ENCODE results near the gene SCARF1. TPM values are rescaled to one million over a fixed set of nuclear protein-coding genes. Genes with fewer than 3 reads are reported as not detected.

SCARF1 gene
- total RNA-seq, 1 donor from 2014 or later: 0.42 TPM

- Mint-ChIP-seq H3K4me3 (no peak overlapping the region), H3K36me3 (ENCODE audit: low read depth) (no peaks in the 10 kb centered on the region), H3K27me3 (ENCODE audit: low read depth) (no peaks in the 10 kb centered on the region), H3K9me3 (no peaks in the 10 kb centered on the region), H3K4me1 (peaks cover 7% of the 10 kb centered on the region), H3K27ac (ENCODE audit: unreplicated experiment) (no peak overlapping the region)
- TF ChIP-seq, protein P1, sequence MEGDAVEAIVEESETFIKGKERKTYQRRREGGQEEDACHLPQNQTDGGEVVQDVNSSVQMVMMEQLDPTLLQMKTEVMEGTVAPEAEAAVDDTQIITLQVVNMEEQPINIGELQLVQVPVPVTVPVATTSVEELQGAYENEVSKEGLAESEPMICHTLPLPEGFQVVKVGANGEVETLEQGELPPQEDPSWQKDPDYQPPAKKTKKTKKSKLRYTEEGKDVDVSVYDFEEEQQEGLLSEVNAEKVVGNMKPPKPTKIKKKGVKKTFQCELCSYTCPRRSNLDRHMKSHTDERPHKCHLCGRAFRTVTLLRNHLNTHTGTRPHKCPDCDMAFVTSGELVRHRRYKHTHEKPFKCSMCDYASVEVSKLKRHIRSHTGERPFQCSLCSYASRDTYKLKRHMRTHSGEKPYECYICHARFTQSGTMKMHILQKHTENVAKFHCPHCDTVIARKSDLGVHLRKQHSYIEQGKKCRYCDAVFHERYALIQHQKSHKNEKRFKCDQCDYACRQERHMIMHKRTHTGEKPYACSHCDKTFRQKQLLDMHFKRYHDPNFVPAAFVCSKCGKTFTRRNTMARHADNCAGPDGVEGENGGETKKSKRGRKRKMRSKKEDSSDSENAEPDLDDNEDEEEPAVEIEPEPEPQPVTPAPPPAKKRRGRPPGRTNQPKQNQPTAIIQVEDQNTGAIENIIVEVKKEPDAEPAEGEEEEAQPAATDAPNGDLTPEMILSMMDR (conservative IDR thresholded peaks at IDR 0.05): no peak
- no peak for DNase-seq (ENCODE audit: low read depth, low spot score)
Measured at GRCh38 chr17:1612400-1612799, 33.1 kb downstream of the SCARF1 start.

DNA sequence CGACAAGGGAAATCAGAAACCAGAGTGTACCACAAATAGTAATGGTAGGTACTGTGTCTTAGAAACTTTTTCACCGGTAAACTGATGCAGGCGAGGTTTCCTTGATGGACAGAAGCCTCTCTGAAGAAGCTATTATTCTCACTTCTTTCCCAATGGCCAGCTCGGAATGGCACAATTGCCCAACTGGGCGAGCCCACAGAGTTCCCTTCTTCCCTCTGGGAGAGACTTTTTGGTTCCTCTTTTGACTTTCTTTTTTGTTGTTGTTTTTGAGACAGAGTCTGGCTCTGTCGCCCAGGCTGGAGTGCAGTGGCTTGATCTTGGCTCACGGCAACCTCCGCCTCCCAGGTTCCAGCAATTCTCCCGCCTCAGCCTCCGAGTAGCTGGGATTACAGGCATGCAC lies 33.8 kb downstream of the SCARF1 start:
- H3K36me3 Mint-ChIP-seq (ENCODE audit: low read depth): no peaks in the 10 kb centered on the region
- DNase-seq (ENCODE audit: low read depth, low spot score): no peak
- peaks cover 14% of the 10 kb centered on the region for H3K4me1 Mint-ChIP-seq
- H3K27me3 Mint-ChIP-seq (ENCODE audit: low read depth): no peaks in the 10 kb centered on the region
- H3K9me3 Mint-ChIP-seq: no peaks in the 10 kb centered on the region
- TF ChIP-seq, protein P1 (conservative IDR thresholded peaks at IDR 0.05): no peak
- no peak overlapping the region for H3K27ac Mint-ChIP-seq (ENCODE audit: unreplicated experiment)
- no peak overlapping the region for H3K4me3 Mint-ChIP-seq

- no peaks in the 10 kb centered on the region for H3K9me3 Mint-ChIP-seq
- peaks cover 14% of the 10 kb centered on the region for H3K4me1 Mint-ChIP-seq
- TF ChIP-seq, protein P1 (conservative IDR thresholded peaks at IDR 0.05): no peak
- H3K36me3 Mint-ChIP-seq (ENCODE audit: low read depth): no peaks in the 10 kb centered on the region
- H3K4me3 Mint-ChIP-seq: no peak overlapping the region
- H3K27me3 Mint-ChIP-seq (ENCODE audit: low read depth): no peaks in the 10 kb centered on the region
- no peak for DNase-seq (ENCODE audit: low read depth, low spot score)
- no peak overlapping the region for H3K27ac Mint-ChIP-seq (ENCODE audit: unreplicated experiment)
Measured at GRCh38 chr17:1608676-1609075, 36.9 kb downstream of the SCARF1 start.

- TF ChIP-seq, protein P1 (conservative IDR thresholded peaks at IDR 0.05): no peak
- Mint-ChIP-seq H3K36me3 (ENCODE audit: low read depth) (no peaks in the 10 kb centered on the region), H3K27ac (ENCODE audit: unreplicated experiment) (no peak overlapping the region), H3K4me3 (no peak overlapping the region), H3K27me3 (ENCODE audit: low read depth) (no peaks in the 10 kb centered on the region), H3K9me3 (no peaks in the 10 kb centered on the region), H3K4me1 (peaks cover 14% of the 10 kb centered on the region)
- DNase-seq (ENCODE audit: low read depth, low spot score): no peak
Measured at GRCh38 chr17:1607971-1608320, 37.6 kb downstream of the SCARF1 start.

- H3K36me3 Mint-ChIP-seq (ENCODE audit: low read depth): peaks cover 3% of the 10 kb centered on the region
- DNase-seq (ENCODE audit: low read depth, low spot score): no peak
- peaks cover 3% of the 10 kb centered on the region for H3K9me3 Mint-ChIP-seq
- no peaks in the 10 kb centered on the region for H3K27me3 Mint-ChIP-seq (ENCODE audit: low read depth)
- TF ChIP-seq, protein P1 (conservative IDR thresholded peaks at IDR 0.05): no peak
- H3K4me1 Mint-ChIP-seq: peaks cover 14% of the 10 kb centered on the region
- no peak overlapping the region for H3K4me3 Mint-ChIP-seq
- no peak overlapping the region for H3K27ac Mint-ChIP-seq (ENCODE audit: unreplicated experiment)
Measured at GRCh38 chr17:1606352-1606985, 39.1 kb downstream of the SCARF1 start.

Data from neural crest cell (in vitro differentiated cells).